HepG2 (cell line): ENCODE data around the gene POLR3E. TPM values are rescaled to one million over a fixed set of nuclear protein-coding genes. Genes with fewer than 3 reads are reported as not detected.

Experiments
- ATAC-seq: fragments of 200-7000 bp; cut with Tn5 transposase; 3 replicates; pipeline ENCODE4 v1.9.1; 2020; ENCODE audit warnings: mild to moderate bottlenecking, moderate library complexity
- BruUV-seq: library from RNA; stranded (reverse); fragments of 400-500 nt; replicated peaks from 2 replicates; lab custom pipeline; 2021; lab: Mats Ljungman, UMichigan
- CTCF ChIA-PET: fragments of 300-600 bp; formaldehyde crosslinking; extraction: SDS; loops from one replicate; lab custom pipeline; 2021; ENCODE audit warnings: low total read pairs, inconsistent platforms, low intra/inter-chr PET ratio; lab: Yijun Ruan, JAX
- POLR2A ChIA-PET: fragments of 350-600 bp; sonication (Branson Sonifier 250); formaldehyde crosslinking; loops from one replicate; lab custom pipeline; 2020; ENCODE audit warnings: antibody characterized with exemption, inconsistent platforms; lab: Yijun Ruan, JAX
- DNase-seq: peaks from one replicate; pipeline ENCODE4 v3.0.0-alpha.2; 2015; ENCODE audit warnings: low spot score
- FAIRE-seq: peaks from 3 replicates; lab custom pipeline; 2011; peaks lifted over from hg19 to GRCh38; lab: Jason Lieb, UNC
- H2AFZ ChIP-seq: one replicate; pipeline ENCODE4 v1.6.1; 2011; ENCODE audit warnings: low read length, inconsistent platforms
- H3K27ac ChIP-seq: fragments of 300-600 bp; 3 replicates; pipeline ENCODE4 v1.8.0; 2011; ENCODE audit warnings: mixed run types, mild to moderate bottlenecking, mixed read lengths, low read length, inconsistent platforms; ENCODE audit not compliant: insufficient read depth; ENCODE audit errors: extremely low read length
- H3K27me3 ChIP-seq, 2 experiments: fragments of 200-600 bp in 1 of 2; 2 replicates in 1 of 2; 3 replicates in 1 of 2; pipeline versions ENCODE4 v1.6.0 to v1.8.0; 2011; ENCODE audit warnings: low read length in 2 of 2, mild to moderate bottlenecking in 2 of 2, moderate library complexity in 2 of 2, inconsistent platforms in 1 of 2; ENCODE audit not compliant: insufficient read depth in 2 of 2, control insufficient read depth in 1 of 2
- H3K36me3 ChIP-seq, 2 experiments: fragments of 200-600 bp in 1 of 2; replicated peaks in 1 of 2; 2 replicates in 1 of 2; 3 replicates in 1 of 2; pipeline versions ENCODE4 v1.5.1 to v1.8.0; 2011; ENCODE audit warnings: low read length in 2 of 2, inconsistent platforms in 1 of 2; ENCODE audit not compliant: insufficient read depth in 2 of 2, control insufficient read depth in 1 of 2
- H3K4me1 ChIP-seq: 2 replicates; pipeline ENCODE4 v1.5.1; 2012; ENCODE audit warnings: low read length, inconsistent platforms; ENCODE audit not compliant: insufficient read depth
- H3K4me2 ChIP-seq: 2 replicates; pipeline ENCODE4 v1.6.0; 2011; ENCODE audit warnings: low read depth, low read length, inconsistent platforms
- H3K4me3 ChIP-seq, 3 experiments: fragments of 200-600 bp in 1 of 3; sonication (generic), shearing (Covaris generic) in 1 of 3; replicated peaks in 1 of 3; 2 replicates each; pipeline ENCODE4 v1.5.1; 2011 to 2016; ENCODE audit warnings: low read length in 3 of 3, inconsistent platforms in 2 of 3, low read depth in 2 of 3, mild to moderate bottlenecking in 2 of 3, control low read depth in 1 of 3, mixed read lengths in 1 of 3; ENCODE audit not compliant: insufficient read depth in 1 of 3
- H3K79me2 ChIP-seq: one replicate; pipeline ENCODE4 v1.6.1; 2011; ENCODE audit warnings: low read length, inconsistent platforms; ENCODE audit not compliant: insufficient read depth
- H3K9ac ChIP-seq: 2 replicates; pipeline ENCODE4 v1.6.0; 2011; ENCODE audit warnings: mild to moderate bottlenecking, low read depth, low read length, inconsistent platforms; ENCODE audit not compliant: insufficient read depth
- H3K9me3 ChIP-seq: 2 replicates; pipeline ENCODE4 v1.5.1; 2012; ENCODE audit warnings: mild to moderate bottlenecking, low read length
- H4K20me1 ChIP-seq: 2 replicates; pipeline ENCODE4 v1.6.0; 2011; ENCODE audit warnings: inconsistent platforms, mild to moderate bottlenecking, low read length, moderate library complexity; ENCODE audit not compliant: insufficient read depth
- CCAR2 ChIP-seq: fragments of 200-400 bp; formaldehyde crosslinking; optimal IDR thresholded peaks from 2 replicates; pipeline ENCODE3; 2018; ENCODE audit warnings: low read depth, mild to moderate bottlenecking, low read length, moderate library complexity
- CEBPG ChIP-seq: IDR thresholded peaks from 2 replicates; pipeline ENCODE4 v1.6.1; 2016
- HOXA3 ChIP-seq: sonication (generic); formaldehyde crosslinking; IDR thresholded peaks from 2 replicates; pipeline ENCODE4 v1.5.0; 2020; ENCODE audit warnings: missing genetic modification reagents
- ZNF136 ChIP-seq: sonication (generic); formaldehyde crosslinking; IDR thresholded peaks from 2 replicates; pipeline ENCODE4 v1.8.1; 2022; ENCODE audit warnings: low read depth, mild to moderate bottlenecking, moderate library complexity, missing genetic modification reagents
- ZNF160 ChIP-seq: sonication (generic); formaldehyde crosslinking; IDR thresholded peaks from 2 replicates; pipeline ENCODE4 v1.8.0; 2022; ENCODE audit warnings: mild to moderate bottlenecking, inconsistent platforms, missing genetic modification reagents
- ZNF280D ChIP-seq: sonication (generic); formaldehyde crosslinking; IDR thresholded peaks from 2 replicates; pipeline ENCODE4 v1.5.1; 2020; ENCODE audit warnings: mild to moderate bottlenecking, missing genetic modification reagents
- in situ Hi-C: cut with HindIII; loops from 2 replicates; pipeline ENCODE4 v1.10.0; 2017; ENCODE audit warnings: low pct_unique_long_range_greater_than_20kb; ENCODE audit not compliant: extremely low pct_ligation_motif_present
- intact Hi-C: fragments of 100-400 bp; cut with micrococcal nuclease; formaldehyde crosslinking; loops from one replicate; pipeline ENCODE4 v1.10.0; 2022; ENCODE audit not compliant: unreplicated experiment
- polyA plus RNA-seq, 8 experiments: library from polyadenylated mRNA; depleted of rRNA in 3 of 8; stranded (reverse) in 7 of 8; unstranded in 1 of 8; fragments of >200 nt; fragmentation: Illumina TruSeq in 4 of 8; extraction: Trizol in 4 of 8; gene quantifications; 2 replicates each; pipeline versions ENCODE4 v1.2.1 to v1.2.3, GENCODE V29; 2011 to 2016; ENCODE audit warnings: low read depth in 4 of 8, missing spikeins in 1 of 8, mixed read lengths in 1 of 8; ENCODE audit not compliant: insufficient read depth in 1 of 8
- total RNA-seq, 5 experiments: library from RNA; depleted of rRNA; stranded (reverse); fragments of >200 nt; fragmentation: Illumina TruSeq; extraction: Trizol; gene quantifications; 2 replicates each; pipeline ENCODE4 v1.2.3, GENCODE V29; 2016; ENCODE audit warnings: low read depth in 1 of 5

POLR3E gene
- total and polyA plus RNA-seq, 2 of the 13 experiments (the other 11 are each of a cell fraction or from before 2014, with no cell fraction given) = 135 to 262 TPM

GRCh38 chr16:22336581-22336980 is 39.4 kb downstream of the POLR3E start:
- Histone ChIP-seq H4K20me1 (no peaks in the 10 kb centered on the region), H3K27me3 (no peaks in the 10 kb centered on the region), H3K9me3 (peaks cover 13% of the 10 kb centered on the region), H3K4me2 (no peak overlapping the region), H3K79me2 (no peaks in the 10 kb centered on the region), H3K36me3 (peaks cover 25 to 50% of the 10 kb centered on the region in 2 experiments), H3K27ac (no peak overlapping the region), H3K9ac (no peak overlapping the region), H3K4me1 (no peaks in the 10 kb centered on the region), H2AFZ (no peak overlapping the region), H3K4me3 (no peak overlapping the region)
- DNase-seq (no peak), FAIRE-seq (no peak), ATAC-seq (no peak)
- ChIA-PET CTCF (no interaction called here), POLR2A (interaction anchor here (1.0 to 1.1 kb wide), 2 partner anchors 9 to 39 kb away, joined by 3 read pairs; no protein-coding TSS in a partner anchor)
- TF ChIP-seq ZNF160 (peak; percentile 75; the same call in 1 of the 2 replicates), CCAR2 (no peak)
- no TSS peak for BruUV-seq
- intact Hi-C loops (no loop called here), in situ Hi-C loops (loop anchor here (25.0 kb wide), 2 partner anchors 774 to 1174 kb away; partner anchors contain the start of genes DNAH3 and LDAF1)

GRCh38 chr16:22337045-22337444 is 39.8 kb downstream of the POLR3E start:
- 0 out of 2 replicates have a peak, but pooled peaks have one; percentile 63 for TF ChIP-seq ZNF280D
- TF ChIP-seq CEBPG (CRISPR knock-in tag) = 0 out of 2 replicates have a peak, but pooled peaks have one; percentile 30
- TF ChIP-seq ZNF136 (CRISPR knock-in tag) = peak; percentile 99
- TF ChIP-seq HOXA3 (CRISPR knock-in tag) = no peak
- in situ Hi-C loops = loop anchor here (25.0 kb wide), 2 partner anchors 775 to 1175 kb away; partner anchors contain the start of genes DNAH3 and LDAF1

More at GRCh38 chr16:22337045-22337444, 39.8 kb downstream of the POLR3E start:
- Histone ChIP-seq H3K79me2 (no peaks in the 10 kb centered on the region), H3K27me3 (no peaks in the 10 kb centered on the region), H3K4me1 (no peaks in the 10 kb centered on the region), H3K9me3 (peaks cover 13% of the 10 kb centered on the region), H2AFZ (no peak overlapping the region), H3K4me2 (no peak overlapping the region), H3K36me3 (peaks cover 22 to 46% of the 10 kb centered on the region in 2 experiments), H3K4me3 (no peak overlapping the region), H4K20me1 (no peaks in the 10 kb centered on the region), H3K9ac (no peak overlapping the region), H3K27ac (no peak overlapping the region)
- TSS peak; percentile 18 for BruUV-seq
- ChIA-PET CTCF (no interaction called here), POLR2A (interaction anchor here (1.0 to 1.2 kb wide), 3 partner anchors 9 to 38 kb away, joined by 3 to 4 read pairs (median 3); no protein-coding TSS in a partner anchor)
- intact Hi-C loops = no loop called here
- FAIRE-seq (no peak), ATAC-seq (no peak), DNase-seq (no peak)
